Keratinocyte (primary cell): ENCODE data around the gene KRTAP5-7. TPM values are rescaled to one million over a fixed set of nuclear protein-coding genes. Genes with fewer than 3 reads are reported as not detected.

Experiments
- DNase-seq: peaks from one replicate; pipeline ENCODE4 v3.0.0-alpha.2; 2011; ENCODE audit warnings: low read depth, missing footprints, low spot score
- FAIRE-seq: peaks from 2 replicates; lab custom pipeline; 2011; peaks lifted over from hg19 to GRCh38; lab: Jason Lieb, UNC
- H2AFZ ChIP-seq: 2 replicates; pipeline ENCODE4 v1.6.0; 2012; ENCODE audit warnings: low read length, control low read depth, inconsistent platforms; ENCODE audit not compliant: control insufficient read depth
- H3K27ac ChIP-seq: 2 replicates; pipeline ENCODE4 v1.5.1; 2011; ENCODE audit warnings: low read length; ENCODE audit not compliant: control insufficient read depth, insufficient read depth
- H3K27me3 ChIP-seq: 3 replicates; pipeline ENCODE4 v1.6.0; 2011; ENCODE audit warnings: low read length; ENCODE audit not compliant: control insufficient read depth, insufficient read depth; ENCODE audit errors: extremely low read depth
- H3K36me3 ChIP-seq, 2 experiments: 2 replicates in 1 of 2; 3 replicates in 1 of 2; pipeline ENCODE4 v1.5.1; 2011; ENCODE audit warnings: low read length in 2 of 2, mild to moderate bottlenecking in 1 of 2; ENCODE audit not compliant: control insufficient read depth in 2 of 2, insufficient read depth in 2 of 2; ENCODE audit errors: extremely low read depth in 1 of 2
- H3K4me1 ChIP-seq: 3 replicates; pipeline ENCODE4 v1.5.1; 2011; ENCODE audit warnings: low read length; ENCODE audit not compliant: control insufficient read depth, insufficient read depth; ENCODE audit errors: extremely low read depth
- H3K4me2 ChIP-seq: 3 replicates; pipeline ENCODE4 v1.6.0; 2011; ENCODE audit warnings: low read depth, low read length; ENCODE audit not compliant: control insufficient read depth, insufficient read depth; ENCODE audit errors: extremely low read depth
- H3K4me3 ChIP-seq, 3 experiments: fragments of 200-600 bp in 1 of 3; sonication (generic) in 1 of 3; 2 replicates in 2 of 3; 3 replicates in 1 of 3; pipeline ENCODE4 v1.5.1; 2011 to 2016; ENCODE audit warnings: low read length in 3 of 3, mild to moderate bottlenecking in 3 of 3, control low read depth in 2 of 3, inconsistent platforms in 1 of 3, low read depth in 1 of 3, mixed read lengths in 1 of 3, mixed run types in 1 of 3, moderate library complexity in 1 of 3; ENCODE audit not compliant: control insufficient read depth in 2 of 3, insufficient read depth in 2 of 3; ENCODE audit errors: extremely low read depth in 1 of 3
- H3K79me2 ChIP-seq: 2 replicates; pipeline ENCODE4 v1.6.0; 2012; ENCODE audit warnings: low read length; ENCODE audit not compliant: control insufficient read depth, insufficient read depth
- H3K9ac ChIP-seq: 3 replicates; pipeline ENCODE4 v1.6.0; 2011; ENCODE audit warnings: low read length; ENCODE audit not compliant: control insufficient read depth, insufficient read depth; ENCODE audit errors: extremely low read depth
- H3K9me1 ChIP-seq: 3 replicates; pipeline ENCODE4 v1.6.0; 2011; ENCODE audit warnings: low read length; ENCODE audit not compliant: control insufficient read depth, insufficient read depth; ENCODE audit errors: extremely low read depth
- H3K9me3 ChIP-seq: 2 replicates; pipeline ENCODE4 v1.5.1; 2012; ENCODE audit warnings: low read depth, low read length; ENCODE audit not compliant: control insufficient read depth
- H4K20me1 ChIP-seq: 3 replicates; pipeline ENCODE4 v1.6.0; 2011; ENCODE audit warnings: low read length; ENCODE audit not compliant: control insufficient read depth, insufficient read depth; ENCODE audit errors: extremely low read depth
- CTCF ChIP-seq, 3 experiments: IDR thresholded peaks in 1 of 3; conservative IDR thresholded peaks in 1 of 3; optimal IDR thresholded peaks in 1 of 3; 2 replicates in 2 of 3; 3 replicates in 1 of 3; pipeline versions ENCODE3 to v1.5.1; 2011; ENCODE audit warnings: low read length in 3 of 3, mild to moderate bottlenecking in 3 of 3, moderate library complexity in 2 of 3, control low read depth in 1 of 3, inconsistent platforms in 1 of 3; ENCODE audit not compliant: insufficient read depth in 2 of 3; ENCODE audit errors: extremely low read depth in 1 of 3
- EZH2 ChIP-seq: IDR thresholded peaks from one replicate; pipeline ENCODE4 v1.6.1; 2012; ENCODE audit warnings: inconsistent platforms, mild to moderate bottlenecking, low read length, moderate library complexity
- dilution Hi-C: fragments of 300-500 bp; cut with MboI; formaldehyde crosslinking; loops from one replicate; pipeline ENCODE4 v1.7.0; 2020; ENCODE audit warnings: low sequenced_read_pairs; ENCODE audit not compliant: extremely low pct_ligation_motif_present
- polyA plus RNA-seq, 5 experiments: library from polyadenylated mRNA; depleted of rRNA in 3 of 5; stranded (reverse) in 3 of 5; stranded (forward) in 1 of 5; unstranded in 1 of 5; fragments of >200 nt; gene quantifications; 1 replicate in 1 of 5; 2 replicates in 3 of 5; 3 replicates in 1 of 5; pipeline versions ENCODE4 v1.2.1 to v1.2.3, GENCODE V29; 2011 to 2012; ENCODE audit warnings: missing spikeins in 2 of 5, low read depth in 1 of 5, low replicate concordance in 1 of 5

The KRTAP5-7 gene
- polyA plus RNA-seq, 1 donor (not counting 4 experiments of a cell fraction or from before 2014, with no cell fraction given), result not detected

- FAIRE-seq, result no peak
Measured at GRCh38 chr11:71500601-71501021, 26.5 kb upstream of the KRTAP5-7 start.

GRCh38 chr11:71501071-71501985, 25.7 kb upstream of the KRTAP5-7 start:
- no peaks in the 10 kb centered on the region for H4K20me1 ChIP-seq
- H3K27ac ChIP-seq, result no peak overlapping the region
- H3K36me3 ChIP-seq, result peaks cover 16 to 32% of the 10 kb centered on the region in 2 experiments
- H3K9ac ChIP-seq, result no peak overlapping the region
- H3K4me1 ChIP-seq, result no peaks in the 10 kb centered on the region
- no peaks in the 10 kb centered on the region for H3K9me3 ChIP-seq
- dilution Hi-C loops, result no loop called here
- no peaks in the 10 kb centered on the region for H3K27me3 ChIP-seq
- H3K9me1 ChIP-seq, result no peaks in the 10 kb centered on the region
- H3K4me2 ChIP-seq, result no peak overlapping the region
- DNase-seq (no peak), FAIRE-seq (no peak)
- TF ChIP-seq CTCF (optimal IDR thresholded peaks at IDR 0.05 in 1 of 3, IDR thresholded peaks at IDR 0.05 in 1 of 3, conservative IDR thresholded peaks at IDR 0.05 in 1 of 3; ENCODE audit: extremely low read depth in 1 of 3, insufficient read depth in 2 of 3, low read length in 3 of 3) (no peak), EZH2 (no peak)
- no peaks in the 10 kb centered on the region for H3K79me2 ChIP-seq
- H3K4me3 ChIP-seq, result no peak overlapping the region
- no peak overlapping the region for H2AFZ ChIP-seq

More at GRCh38 chr11:71500601-71501021, 26.5 kb upstream of the KRTAP5-7 start:
- no peaks in the 10 kb centered on the region for H3K9me1 ChIP-seq
- peaks cover 23 to 37% of the 10 kb centered on the region in 2 experiments for H3K36me3 ChIP-seq
- no peaks in the 10 kb centered on the region for H3K4me1 ChIP-seq
- H3K27ac ChIP-seq, result no peak overlapping the region
- H3K4me2 ChIP-seq, result no peak overlapping the region
- no peak for TF ChIP-seq CTCF (optimal IDR thresholded peaks at IDR 0.05 in 1 of 3, IDR thresholded peaks at IDR 0.05 in 1 of 3, conservative IDR thresholded peaks at IDR 0.05 in 1 of 3; ENCODE audit: extremely low read depth in 1 of 3, insufficient read depth in 2 of 3, low read length in 3 of 3)
- TF ChIP-seq EZH2, result no peak
- H4K20me1 ChIP-seq, result no peaks in the 10 kb centered on the region
- no peak overlapping the region for H3K4me3 ChIP-seq
- no peak overlapping the region for H3K9ac ChIP-seq
- H3K27me3 ChIP-seq, result no peaks in the 10 kb centered on the region
- no peak for DNase-seq
- dilution Hi-C loops, result no loop called here
- no peak overlapping the region for H2AFZ ChIP-seq
- no peaks in the 10 kb centered on the region for H3K9me3 ChIP-seq
- H3K79me2 ChIP-seq, result no peaks in the 10 kb centered on the region
